ENCODE results near the gene FAM83D.

Gene FAM83D

GRCh38 chr20:38973107-38973506 is 46.9 kb downstream of the FAM83D start:
- no peak for TF ChIP-seq CTCF (IDR thresholded peaks at IDR 0.05; ENCODE audit: control extremely low read depth, extremely low read depth, low read depth, missing control alignments)
- CTCF ChIA-PET = interaction anchor here (0.9 to 4.3 kb wide), 4 partner anchors 10 to 47 kb away, joined by 3 to 22 read pairs (median 9); partner anchors contain the start of genes DHX35 and FAM83D
- POLR2A ChIA-PET = interaction anchor here (1.4 kb wide), 1 partner anchor 11 kb away, joined by 5 read pairs; the partner anchor contains the start of gene DHX35
- DNase-seq (ENCODE audit: extremely low spot score) = no peak

GRCh38 chr20:38973645-38974044 is 47.4 kb downstream of the FAM83D start:
- TF ChIP-seq CTCF (IDR thresholded peaks at IDR 0.05; ENCODE audit: control extremely low read depth, extremely low read depth, low read depth, missing control alignments) = no peak
- no peak for DNase-seq (ENCODE audit: extremely low spot score)
- ChIA-PET POLR2A (interaction anchor here (1.4 kb wide), 1 partner anchor 11 kb away, joined by 5 read pairs; the partner anchor contains the start of gene DHX35), CTCF (interaction anchor here (0.9 to 4.3 kb wide), 5 partner anchors 10 to 48 kb away, joined by 3 to 22 read pairs (median 9); partner anchors contain the start of genes DHX35 and FAM83D)

GRCh38 chr20:38975539-38976120 is 49.4 kb downstream of the FAM83D start:
- no peak for TF ChIP-seq CTCF (IDR thresholded peaks at IDR 0.05; ENCODE audit: control extremely low read depth, extremely low read depth, low read depth, missing control alignments)
- ChIA-PET CTCF (interaction anchor here (1.2 to 4.3 kb wide), 3 partner anchors 8 to 24 kb away, joined by 4 to 22 read pairs (median 9); partner anchors contain the start of gene DHX35), POLR2A (no interaction called here)
- no peak for DNase-seq (ENCODE audit: extremely low spot score)

- DNase-seq (ENCODE audit: extremely low spot score) = no peak
- CTCF ChIA-PET = interaction anchor here (1.1 to 3.6 kb wide), 11 partner anchors 10 to 101 kb away, joined by 3 to 19 read pairs (median 6); partner anchors contain the start of genes DHX35 and FAM83D
- no peak for TF ChIP-seq CTCF (IDR thresholded peaks at IDR 0.05; ENCODE audit: control extremely low read depth, extremely low read depth, low read depth, missing control alignments)
- POLR2A ChIA-PET = no interaction called here
Observed at GRCh38 chr20:38979434-38979833, 53.2 kb downstream of the FAM83D start.

- ChIA-PET POLR2A (no interaction called here), CTCF (interaction anchor here (0.6 to 3.6 kb wide), 13 partner anchors 10 to 380 kb away, joined by 3 to 19 read pairs (median 5); partner anchors contain the start of genes DHX35 and FAM83D)
- no peak for DNase-seq (ENCODE audit: extremely low spot score)
- TF ChIP-seq CTCF (IDR thresholded peaks at IDR 0.05; ENCODE audit: control extremely low read depth, extremely low read depth, low read depth, missing control alignments) = no peak
Observed at GRCh38 chr20:38979842-38980241, 53.6 kb downstream of the FAM83D start.

- CTCF ChIA-PET = interaction anchor here (2.1 to 4.8 kb wide), 2 partner anchors 8 to 56 kb away, joined by 4 to 22 read pairs; partner anchors contain the start of gene FAM83D
- POLR2A ChIA-PET = no interaction called here
- no peak for TF ChIP-seq CTCF (IDR thresholded peaks at IDR 0.05; ENCODE audit: control extremely low read depth, extremely low read depth, low read depth, missing control alignments)
- no peak for DNase-seq (ENCODE audit: extremely low spot score)
Observed at GRCh38 chr20:38982291-38982690, 56.1 kb downstream of the FAM83D start.

Data from GM10248 (cell line).